Measurements from ENCODE around the gene ZNHIT3.

DNA sequence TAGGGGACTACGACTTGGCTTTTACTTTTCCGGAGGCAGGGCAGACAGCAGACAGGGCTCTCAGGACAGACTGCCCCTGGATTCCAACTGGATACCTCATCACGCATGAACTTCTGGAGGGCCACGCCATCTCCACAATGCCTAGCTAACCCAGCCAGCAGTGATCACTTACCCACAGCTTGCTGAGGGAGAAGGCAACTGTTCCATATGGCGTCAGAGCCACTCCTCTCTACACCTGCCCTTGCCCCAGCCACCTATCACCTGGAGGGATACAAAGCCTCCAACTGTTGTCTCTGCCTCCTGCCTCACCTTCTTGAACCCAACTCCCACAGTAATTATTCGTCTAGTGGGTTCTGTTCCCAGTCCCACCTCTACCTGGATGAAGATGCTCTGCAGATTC lies 39.4 kb downstream of the ZNHIT3 start:
- no peak for TF ChIP-seq CHD2 (IDR thresholded peaks at IDR 0.05; ENCODE audit: low read length, partially characterized antibody)
- TF ChIP-seq PHF8 (IDR thresholded peaks at IDR 0.05; ENCODE audit: borderline replicate concordance, low read depth) = no peak
- TF ChIP-seq CTCF (IDR thresholded peaks at IDR 0.05) = no peak
- TF ChIP-seq POLR2A (IDR thresholded peaks at IDR 0.05; ENCODE audit: low read length) = no peak
- TF ChIP-seq HOXA7 (CRISPR knock-in tag; IDR thresholded peaks at IDR 0.05) = no peak
- no peak for TF ChIP-seq MAFK (IDR thresholded peaks at IDR 0.05; ENCODE audit: partially characterized antibody)
- no peak for TF ChIP-seq ZSCAN20 (CRISPR knock-in tag; IDR thresholded peaks at IDR 0.05)
- TF ChIP-seq EHMT2 (IDR thresholded peaks at IDR 0.05; ENCODE audit: low read depth) = no peak
- no peak for TF ChIP-seq JUN (IDR thresholded peaks at IDR 0.05)
- TF ChIP-seq CEBPB (IDR thresholded peaks at IDR 0.05) = no peak
- TF ChIP-seq RAD21 (conservative IDR thresholded peaks at IDR 0.05 in 1 of 2, IDR thresholded peaks at IDR 0.05 in 1 of 2) = no peak
